Endothelial cell of umbilical vein (primary cell): ENCODE results near the gene SPATA33. TPM values are rescaled to one million over a fixed set of nuclear protein-coding genes. Genes with fewer than 3 reads are reported as not detected.

Experiments used
- BruUV-seq: library from RNA; stranded (reverse); fragments of 400-500 nt; replicated peaks from 2 replicates; lab custom pipeline; 2021; lab: Mats Ljungman, UMichigan
- CTCF ChIA-PET: fragments of 300-600, 350-600 bp; sonication (Branson Sonifier 250); formaldehyde crosslinking; loops from one replicate; lab custom pipeline; 2021; ENCODE audit warnings: antibody characterized with exemption, inconsistent platforms; lab: Charles Lee
- POLR2A ChIA-PET: fragments of 300-600, 350-600 bp; sonication (Branson Sonifier 250); formaldehyde crosslinking; loops from one replicate; lab custom pipeline; 2021; ENCODE audit warnings: antibody characterized with exemption, inconsistent platforms; lab: Charles Lee
- DNase-seq: peaks from one replicate; pipeline ENCODE4 v3.0.0-alpha.2; 2011; ENCODE audit warnings: low read depth, low spot score
- FAIRE-seq: peaks from 2 replicates; lab custom pipeline; 2011; peaks lifted over from hg19 to GRCh38; lab: Jason Lieb, UNC
- H2AFZ ChIP-seq: 2 replicates; pipeline ENCODE4 v1.6.0; 2012; ENCODE audit warnings: low read depth, low read length, control low read depth, inconsistent platforms
- H3K27ac ChIP-seq: 2 replicates; pipeline ENCODE4 v1.5.1; 2011; ENCODE audit warnings: low read depth, mild to moderate bottlenecking, control low read depth, low read length, moderate library complexity; ENCODE audit not compliant: insufficient read depth
- H3K27me3 ChIP-seq, 2 experiments: 2 replicates each; pipeline versions ENCODE4 v1.6.0 to v1.6.1; 2011; ENCODE audit warnings: low read length in 2 of 2, mixed read lengths in 1 of 2; ENCODE audit not compliant: control insufficient read depth in 2 of 2, insufficient read depth in 2 of 2
- H3K36me3 ChIP-seq, 2 experiments: 2 replicates in 1 of 2; 3 replicates in 1 of 2; pipeline ENCODE4 v1.5.1; 2011; ENCODE audit warnings: low read length in 2 of 2, mild to moderate bottlenecking in 1 of 2, moderate library complexity in 1 of 2; ENCODE audit not compliant: control insufficient read depth in 2 of 2, insufficient read depth in 2 of 2; ENCODE audit errors: extremely low read depth in 1 of 2
- H3K4me1 ChIP-seq: 3 replicates; pipeline ENCODE4 v1.5.1; 2011; ENCODE audit warnings: mild to moderate bottlenecking, low read length; ENCODE audit not compliant: control insufficient read depth, insufficient read depth; ENCODE audit errors: extremely low read depth
- H3K4me2 ChIP-seq: 2 replicates; pipeline ENCODE4 v1.6.1; 2011; ENCODE audit warnings: low read length, control low read depth, mixed read lengths; ENCODE audit not compliant: insufficient read depth
- H3K4me3 ChIP-seq, 3 experiments: fragments of 200-600 bp in 1 of 3; sonication (generic), shearing (Covaris generic) in 1 of 3; replicated peaks in 1 of 3; 2 replicates each; pipeline ENCODE4 v1.5.1; 2011 to 2016; ENCODE audit warnings: control low read depth in 3 of 3, low read length in 3 of 3, mild to moderate bottlenecking in 2 of 3, inconsistent platforms in 1 of 3, low read depth in 1 of 3, moderate library complexity in 1 of 3; ENCODE audit not compliant: insufficient read depth in 1 of 3
- H3K79me2 ChIP-seq: 2 replicates; pipeline ENCODE4 v1.6.0; 2012; ENCODE audit warnings: low read length, inconsistent platforms; ENCODE audit not compliant: control insufficient read depth, insufficient read depth
- H3K9ac ChIP-seq: replicated peaks from 2 replicates; pipeline ENCODE3; 2011; ENCODE audit warnings: low read length, control low read depth; ENCODE audit not compliant: insufficient read depth; ENCODE audit errors: extremely low read depth
- H3K9me1 ChIP-seq: replicated peaks from 3 replicates; pipeline ENCODE4 v1.6.0; 2011; ENCODE audit warnings: mild to moderate bottlenecking, low read length; ENCODE audit not compliant: control insufficient read depth, insufficient read depth; ENCODE audit errors: extremely low read depth
- H3K9me3 ChIP-seq: replicated peaks from 2 replicates; pipeline ENCODE4 v1.5.1; 2012; ENCODE audit warnings: low read length, inconsistent platforms; ENCODE audit not compliant: control insufficient read depth, insufficient read depth
- H4K20me1 ChIP-seq: replicated peaks from 2 replicates; pipeline ENCODE3; 2011; ENCODE audit warnings: mild to moderate bottlenecking, low read length; ENCODE audit not compliant: control insufficient read depth, insufficient read depth; ENCODE audit errors: extremely low read depth
- EZH2 ChIP-seq: IDR thresholded peaks from 2 replicates; pipeline ENCODE4 v1.6.1; 2012; ENCODE audit warnings: borderline replicate concordance, low read depth, mild to moderate bottlenecking, moderate library complexity, low read length, inconsistent platforms; ENCODE audit not compliant: severe bottlenecking
- FOS ChIP-seq: IDR thresholded peaks from 2 replicates; pipeline ENCODE4 v1.6.1; 2011; ENCODE audit warnings: mild to moderate bottlenecking, low read length, moderate library complexity, borderline replicate concordance; ENCODE audit not compliant: insufficient read depth
- GATA2 ChIP-seq: IDR thresholded peaks from 2 replicates; pipeline ENCODE4 v1.7.0; 2011; ENCODE audit warnings: low read depth, mild to moderate bottlenecking, moderate library complexity, mixed read lengths, low read length; ENCODE audit not compliant: insufficient read length, insufficient read depth
- JUN ChIP-seq: IDR thresholded peaks from 2 replicates; pipeline ENCODE4 v1.6.1; 2011; ENCODE audit warnings: borderline replicate concordance, low read depth; ENCODE audit not compliant: insufficient read length, insufficient read depth
- MYC ChIP-seq: IDR thresholded peaks from one replicate; pipeline ENCODE4 v1.6.1; 2011; ENCODE audit warnings: mild to moderate bottlenecking, low read depth, low read length
- POLR2A ChIP-seq: IDR thresholded peaks from 2 replicates; pipeline ENCODE4 v1.6.1; 2012; ENCODE audit warnings: low read depth, mild to moderate bottlenecking, control low read depth, low read length
- POLR2AphosphoS5 ChIP-seq: IDR thresholded peaks from 2 replicates; pipeline ENCODE4 v1.6.1; 2012; ENCODE audit warnings: low read depth, mild to moderate bottlenecking, control low read depth, low read length, moderate library complexity; ENCODE audit not compliant: insufficient read depth
- dilution Hi-C: fragments of 300-500 bp; cut with MboI; formaldehyde crosslinking; loops from one replicate; pipeline ENCODE4 v1.15.0; 2019; ENCODE audit warnings: low sequenced_read_pairs; ENCODE audit not compliant: extremely low pct_ligation_motif_present
- intact Hi-C: fragments of 100-400 bp; cut with micrococcal nuclease; formaldehyde crosslinking; loops from one replicate; pipeline ENCODE4 v1.10.0; 2022
- polyA plus RNA-seq, 4 experiments: library from polyadenylated mRNA; depleted of rRNA in 3 of 4; stranded (reverse) in 3 of 4; unstranded in 1 of 4; fragments of >200 nt; gene quantifications; 2 replicates each; pipeline versions ENCODE4 v1.2.1 to v1.2.3, GENCODE V29; 2011 to 2012; ENCODE audit warnings: missing spikeins in 1 of 4
- total RNA-seq: library from RNA; stranded (reverse); gene quantifications from 2 replicates; pipeline ENCODE4 v1.2.3, GENCODE V29; 2021
- TF ChIP-seq, protein P1 (sequence below), 2 donors: IDR thresholded peaks; 1 replicate in 1 of 2; 2 replicates in 1 of 2; pipeline ENCODE4 v1.5.1; 2011; ENCODE audit warnings: low read length in 2 of 2, mild to moderate bottlenecking in 2 of 2, moderate library complexity in 2 of 2, control low read depth in 1 of 2, inconsistent platforms in 1 of 2, low read depth in 1 of 2; ENCODE audit not compliant: insufficient read depth in 1 of 2; ENCODE audit errors: extremely low read depth in 1 of 2
- TF ChIP-seq, protein P2 (sequence below): IDR thresholded peaks from 2 replicates; pipeline ENCODE4 v1.6.1; 2011; ENCODE audit not compliant: insufficient read depth, insufficient read length

SPATA33 gene
- total and polyA plus RNA-seq, 2 donors (not counting 3 experiments of a cell fraction or from before 2014, with no cell fraction given) = 3.5 to 11.4 TPM

DNA sequence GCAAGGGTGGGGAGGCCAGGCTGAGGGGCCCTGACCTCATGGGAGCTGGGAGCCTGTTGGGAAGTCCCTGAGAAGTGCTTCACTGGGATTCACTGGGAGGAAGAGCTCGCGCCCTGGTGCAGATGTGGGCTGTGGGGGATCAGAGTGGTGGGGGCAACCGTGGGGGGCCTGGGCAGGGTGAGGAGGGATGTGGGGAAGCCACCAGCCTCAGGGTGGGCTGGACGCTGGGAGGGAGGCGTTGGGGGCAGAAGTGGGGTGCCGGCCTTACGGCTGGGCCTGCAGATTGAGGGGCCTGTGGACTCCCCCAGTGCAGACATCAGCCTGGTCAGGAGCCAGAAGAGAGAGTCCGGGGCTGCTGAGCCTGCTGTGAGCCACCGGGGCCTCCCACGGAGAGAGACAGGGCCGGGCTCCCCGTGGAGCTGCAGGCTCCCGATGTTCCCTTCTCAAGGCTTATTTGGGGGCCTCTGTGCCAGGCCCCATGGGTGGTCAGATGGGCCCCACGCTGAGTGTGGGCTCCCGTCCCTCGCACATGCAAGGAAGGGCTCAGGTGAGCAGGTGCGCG, 36.4 kb upstream of the SPATA33 start:
- Histone ChIP-seq H3K4me1 (peaks cover 14% of the 10 kb centered on the region), H3K9me1 (no peaks in the 10 kb centered on the region), H3K36me3 (no peaks in the 10 kb centered on the region), H2AFZ (no peak overlapping the region), H3K9ac (no peak overlapping the region), H3K4me3 (no peak overlapping the region), H3K4me2 (no peak overlapping the region), H3K27ac (no peak overlapping the region), H3K79me2 (no peaks in the 10 kb centered on the region), H3K9me3 (no peaks in the 10 kb centered on the region), H3K27me3 (peaks cover 0 to 8% of the 10 kb centered on the region in 2 experiments), H4K20me1 (no peaks in the 10 kb centered on the region)
- intact Hi-C loops = loop anchor here (5.0 kb wide), 1 partner anchor 39 kb away; no protein-coding TSS in a partner anchor
- BruUV-seq = no TSS peak
- no peak for DNase-seq
- dilution Hi-C loops = no loop called here
- TF ChIP-seq GATA2 = no peak
- no peak for TF ChIP-seq POLR2A
- TF ChIP-seq JUN = no peak
- no peak for TF ChIP-seq POLR2AphosphoS5
- TF ChIP-seq MYC = no peak
- TF ChIP-seq EZH2 = no peak
- TF ChIP-seq, protein P1, sequence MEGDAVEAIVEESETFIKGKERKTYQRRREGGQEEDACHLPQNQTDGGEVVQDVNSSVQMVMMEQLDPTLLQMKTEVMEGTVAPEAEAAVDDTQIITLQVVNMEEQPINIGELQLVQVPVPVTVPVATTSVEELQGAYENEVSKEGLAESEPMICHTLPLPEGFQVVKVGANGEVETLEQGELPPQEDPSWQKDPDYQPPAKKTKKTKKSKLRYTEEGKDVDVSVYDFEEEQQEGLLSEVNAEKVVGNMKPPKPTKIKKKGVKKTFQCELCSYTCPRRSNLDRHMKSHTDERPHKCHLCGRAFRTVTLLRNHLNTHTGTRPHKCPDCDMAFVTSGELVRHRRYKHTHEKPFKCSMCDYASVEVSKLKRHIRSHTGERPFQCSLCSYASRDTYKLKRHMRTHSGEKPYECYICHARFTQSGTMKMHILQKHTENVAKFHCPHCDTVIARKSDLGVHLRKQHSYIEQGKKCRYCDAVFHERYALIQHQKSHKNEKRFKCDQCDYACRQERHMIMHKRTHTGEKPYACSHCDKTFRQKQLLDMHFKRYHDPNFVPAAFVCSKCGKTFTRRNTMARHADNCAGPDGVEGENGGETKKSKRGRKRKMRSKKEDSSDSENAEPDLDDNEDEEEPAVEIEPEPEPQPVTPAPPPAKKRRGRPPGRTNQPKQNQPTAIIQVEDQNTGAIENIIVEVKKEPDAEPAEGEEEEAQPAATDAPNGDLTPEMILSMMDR (IDR thresholded peaks at IDR 0.05; ENCODE audit: extremely low read depth in 1 of 2, insufficient read depth in 1 of 2, low read depth in 1 of 2, low read length in 2 of 2) = no peak
- no peak for TF ChIP-seq FOS
- TF ChIP-seq, protein P2, sequence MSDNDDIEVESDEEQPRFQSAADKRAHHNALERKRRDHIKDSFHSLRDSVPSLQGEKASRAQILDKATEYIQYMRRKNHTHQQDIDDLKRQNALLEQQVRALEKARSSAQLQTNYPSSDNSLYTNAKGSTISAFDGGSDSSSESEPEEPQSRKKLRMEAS = no peak
- ChIA-PET POLR2A (no interaction called here), CTCF (no interaction called here)
- FAIRE-seq = no peak
